Measurements from ENCODE around the gene CYS1. TPM values are rescaled to one million over a fixed set of nuclear protein-coding genes. Genes with fewer than 3 reads are reported as not detected.
"Not testable (repeated sequence)": the region's sequence is repeated elsewhere in the genome, so short reads cannot be mapped to it uniquely, and the experiment has no call there.

CYS1 gene
- polyA plus RNA-seq, 3 donors = not detected

- Histone ChIP-seq H3K9ac (ENCODE audit: insufficient read depth, low read length, poor library complexity, severe bottlenecking) (no peak overlapping the region), H3K4me3 (replicated peaks in 1 of 3; ENCODE audit: low read depth in 2 of 3, low read length in 3 of 3) (no peak overlapping the region), H3K27me3 (ENCODE audit: control insufficient read depth in 2 of 2, insufficient read depth in 2 of 2, low read length in 2 of 2) (no peaks in the 10 kb centered on the region), H3K27ac (ENCODE audit: low read depth in 1 of 2, low read length in 2 of 2) (no peak overlapping the region), H2AFZ (ENCODE audit: insufficient read depth, low read depth, low read length, poor library complexity, severe bottlenecking) (no peak overlapping the region), H3K36me3 (replicated peaks in 1 of 2; ENCODE audit: control insufficient read depth in 1 of 2, insufficient read depth in 2 of 2, low read length in 2 of 2) (no peaks in the 10 kb centered on the region), H3K4me1 (ENCODE audit: control insufficient read depth in 1 of 2, insufficient read depth in 2 of 2, low read length in 2 of 2) (peaks cover 0 to 11% of the 10 kb centered on the region in 2 donors), H3K79me2 (ENCODE audit: insufficient read depth, low read length) (no peaks in the 10 kb centered on the region), H3K4me2 (replicated peaks; ENCODE audit: extremely low read depth, low read length, poor library complexity, severe bottlenecking) (no peak overlapping the region), H3K9me3 (replicated peaks in 1 of 2; ENCODE audit: control insufficient read depth in 1 of 2, insufficient read depth in 1 of 2, low read length in 2 of 2) (peaks cover 0 to 4% of the 10 kb centered on the region in 2 donors), H4K20me1 (ENCODE audit: insufficient read depth, low read length) (no peaks in the 10 kb centered on the region)
- peaks cover 0 to 10% of the 10 kb centered on the region in 2 donors for H3K36me3 Mint-ChIP-seq
- H3K4me3 Mint-ChIP-seq = no peak overlapping the region
- H3K9me3 Mint-ChIP-seq = peaks cover 3 to 9% (median 6%) of the 10 kb centered on the region in 7 donors
- no peak for TF ChIP-seq CTCF (IDR thresholded peaks at IDR 0.05)
- intact Hi-C loops (cut with micrococcal nuclease) = no loop called here
- H3K4me1 Mint-ChIP-seq = peaks cover 13% of the 10 kb centered on the region
- H3K27me3 Mint-ChIP-seq (ENCODE audit: low read depth in 3 of 3) = peaks cover 0 to 1% (median 0%) of the 10 kb centered on the region in 3 donors
- peak overlapping the region in 2 of 7 donors; percentile 3 to 61 for H3K27ac Mint-ChIP-seq
- no peak for DNase-seq
These were observed 29.1 kb upstream of the CYS1 start for GRCh38 chr2:10109311-10109710.

- H3K79me2 ChIP-seq (ENCODE audit: insufficient read depth, low read length); H3K9me3 Mint-ChIP-seq; H3K4me3 ChIP-seq (replicated peaks in 1 of 3; ENCODE audit: low read depth in 2 of 3, low read length in 3 of 3); DNase-seq; H3K4me3 Mint-ChIP-seq; H3K27me3 ChIP-seq (ENCODE audit: control insufficient read depth in 2 of 2, insufficient read depth in 2 of 2, low read length in 2 of 2); H3K9ac ChIP-seq (ENCODE audit: insufficient read depth, low read length, poor library complexity, severe bottlenecking); H3K4me2 ChIP-seq (replicated peaks; ENCODE audit: extremely low read depth, low read length, poor library complexity, severe bottlenecking); H3K27me3 Mint-ChIP-seq (ENCODE audit: low read depth in 3 of 3); H3K9me3 ChIP-seq (replicated peaks in 1 of 2; ENCODE audit: control insufficient read depth in 1 of 2, insufficient read depth in 1 of 2, low read length in 2 of 2); H2AFZ ChIP-seq (ENCODE audit: insufficient read depth, low read depth, low read length, poor library complexity, severe bottlenecking); H4K20me1 ChIP-seq (ENCODE audit: insufficient read depth, low read length); H3K36me3 Mint-ChIP-seq; intact Hi-C loops (cut with micrococcal nuclease); H3K27ac Mint-ChIP-seq; H3K27ac ChIP-seq (ENCODE audit: low read depth in 1 of 2, low read length in 2 of 2); H3K36me3 ChIP-seq (replicated peaks in 1 of 2; ENCODE audit: control insufficient read depth in 1 of 2, insufficient read depth in 2 of 2, low read length in 2 of 2): not testable (repeated sequence)
- peaks cover 11% of the 10 kb centered on the region for H3K4me1 Mint-ChIP-seq
- peaks cover 0 to 11% of the 10 kb centered on the region in 2 donors for H3K4me1 ChIP-seq (ENCODE audit: control insufficient read depth in 1 of 2, insufficient read depth in 2 of 2, low read length in 2 of 2)
These were observed 24.7 kb upstream of the CYS1 start for GRCh38 chr2:10104906-10105305.

Data from CD14-positive monocyte (primary cell).